ENCODE data around the gene AHRR. TPM values are rescaled to one million over a fixed set of nuclear protein-coding genes. Genes with fewer than 3 reads are reported as not detected.
A peak's percentile ranks its signal among the peaks of the same experiment; 100 is the strongest.
"Not testable (repeated sequence)": the region's sequence is repeated elsewhere in the genome, so short reads cannot be mapped to it uniquely, and the experiment has no call there.

AHRR gene
- total RNA-seq, 1 donor from 2014 or later, result 23.7 TPM

- Mint-ChIP-seq H3K36me3 (ENCODE audit: low read depth) (peaks cover 31% of the 10 kb centered on the region), H3K4me1 (ENCODE audit: low read depth) (peaks cover 71% of the 10 kb centered on the region), H3K27me3 (ENCODE audit: insufficient read depth) (no peaks in the 10 kb centered on the region), H3K27ac (peak overlapping the region; percentile 91), H3K4me3 (peak overlapping the region; percentile 51), H3K9me3 (peaks cover 15% of the 10 kb centered on the region)
- DNase-seq (ENCODE audit: low spot score), result peak; percentile 0
- intact Hi-C loops (cut with micrococcal nuclease), result no loop called here
Observed at GRCh38 chr5:377326-377981, 55.9 kb downstream of the AHRR start.

GRCh38 chr5:378301-378891, 56.9 kb downstream of the AHRR start:
- DNase-seq (ENCODE audit: low spot score), result peak; percentile 40
- Mint-ChIP-seq H3K4me1 (ENCODE audit: low read depth) (peaks cover 71% of the 10 kb centered on the region), H3K36me3 (ENCODE audit: low read depth) (peaks cover 35% of the 10 kb centered on the region), H3K4me3 (peak overlapping the region; percentile 72), H3K9me3 (peaks cover 16% of the 10 kb centered on the region), H3K27me3 (ENCODE audit: insufficient read depth) (no peaks in the 10 kb centered on the region), H3K27ac (peak overlapping the region; percentile 91)
- intact Hi-C loops (cut with micrococcal nuclease), result loop anchor here (1.0 to 2.0 kb wide), 3 partner anchors 9 to 80 kb away; no protein-coding TSS in a partner anchor

GRCh38 chr5:378976-379742, 57.6 kb downstream of the AHRR start:
- intact Hi-C loops (cut with micrococcal nuclease), result loop anchor here (1.0 to 2.0 kb wide), 8 partner anchors 10 to 108 kb away; partner anchors contain the start of gene PDCD6
- H3K4me3 Mint-ChIP-seq, result peak overlapping the region; percentile 72

GRCh38 chr5:380701-381309, 59.3 kb downstream of the AHRR start:
- Mint-ChIP-seq H3K4me3 (no peak overlapping the region), H3K4me1 (ENCODE audit: low read depth) (peaks cover 67% of the 10 kb centered on the region), H3K27ac (no peak overlapping the region), H3K27me3 (ENCODE audit: insufficient read depth) (no peaks in the 10 kb centered on the region), H3K9me3 (peaks cover 31% of the 10 kb centered on the region), H3K36me3 (ENCODE audit: low read depth) (peaks cover 47% of the 10 kb centered on the region)
- intact Hi-C loops (cut with micrococcal nuclease), result no loop called here
- DNase-seq (ENCODE audit: low spot score), result no peak

More at GRCh38 chr5:378976-379742, 57.6 kb downstream of the AHRR start:
- H3K27ac Mint-ChIP-seq, result peak overlapping the region; percentile 91
- peaks cover 19% of the 10 kb centered on the region for H3K9me3 Mint-ChIP-seq
- no peaks in the 10 kb centered on the region for H3K27me3 Mint-ChIP-seq (ENCODE audit: insufficient read depth)
- DNase-seq (ENCODE audit: low spot score), result peak; percentile 6
- peaks cover 39% of the 10 kb centered on the region for H3K36me3 Mint-ChIP-seq (ENCODE audit: low read depth)
- peaks cover 78% of the 10 kb centered on the region for H3K4me1 Mint-ChIP-seq (ENCODE audit: low read depth)

- peaks cover 57% of the 10 kb centered on the region for H3K36me3 Mint-ChIP-seq (ENCODE audit: low read depth)
- peaks cover 36% of the 10 kb centered on the region for H3K9me3 Mint-ChIP-seq
- H3K4me3 Mint-ChIP-seq, result no peak overlapping the region
- H3K27ac Mint-ChIP-seq, result no peak overlapping the region
- peaks cover 2% of the 10 kb centered on the region for H3K27me3 Mint-ChIP-seq (ENCODE audit: insufficient read depth)
- H3K4me1 Mint-ChIP-seq (ENCODE audit: low read depth), result peaks cover 49% of the 10 kb centered on the region
- DNase-seq (ENCODE audit: low spot score), result no peak
- intact Hi-C loops (cut with micrococcal nuclease), result no loop called here
Observed at GRCh38 chr5:383066-383465, 61.6 kb downstream of the AHRR start.

- no peak overlapping the region for H3K27ac Mint-ChIP-seq
- intact Hi-C loops (cut with micrococcal nuclease), result no loop called here
- H3K36me3 Mint-ChIP-seq (ENCODE audit: low read depth), result peaks cover 59% of the 10 kb centered on the region
- H3K9me3 Mint-ChIP-seq, result peaks cover 36% of the 10 kb centered on the region
- H3K4me3 Mint-ChIP-seq, result no peak overlapping the region
- no peak for DNase-seq (ENCODE audit: low spot score)
- peaks cover 2% of the 10 kb centered on the region for H3K27me3 Mint-ChIP-seq (ENCODE audit: insufficient read depth)
- peaks cover 43% of the 10 kb centered on the region for H3K4me1 Mint-ChIP-seq (ENCODE audit: low read depth)
Observed at GRCh38 chr5:383621-384020, 62.1 kb downstream of the AHRR start.

GRCh38 chr5:384576-384975, 63.1 kb downstream of the AHRR start:
- Mint-ChIP-seq H3K9me3 (peaks cover 36% of the 10 kb centered on the region), H3K4me1 (ENCODE audit: low read depth) (peaks cover 33% of the 10 kb centered on the region), H3K36me3 (ENCODE audit: low read depth) (peaks cover 52% of the 10 kb centered on the region)
- H3K27ac Mint-ChIP-seq; intact Hi-C loops (cut with micrococcal nuclease); H3K4me3 Mint-ChIP-seq; DNase-seq (ENCODE audit: low spot score); H3K27me3 Mint-ChIP-seq (ENCODE audit: insufficient read depth): not testable (repeated sequence)

GRCh38 chr5:385321-385720, 63.8 kb downstream of the AHRR start:
- intact Hi-C loops (cut with micrococcal nuclease), result no loop called here
- peaks cover 33% of the 10 kb centered on the region for H3K4me1 Mint-ChIP-seq (ENCODE audit: low read depth)
- peaks cover 2% of the 10 kb centered on the region for H3K27me3 Mint-ChIP-seq (ENCODE audit: insufficient read depth)
- peaks cover 36% of the 10 kb centered on the region for H3K9me3 Mint-ChIP-seq
- H3K36me3 Mint-ChIP-seq (ENCODE audit: low read depth), result peaks cover 51% of the 10 kb centered on the region
- no peak overlapping the region for H3K27ac Mint-ChIP-seq
- no peak for DNase-seq (ENCODE audit: low spot score)
- no peak overlapping the region for H3K4me3 Mint-ChIP-seq

- H3K36me3 Mint-ChIP-seq (ENCODE audit: low read depth), result peaks cover 44% of the 10 kb centered on the region
- H3K27me3 Mint-ChIP-seq (ENCODE audit: insufficient read depth), result peaks cover 2% of the 10 kb centered on the region
- H3K9me3 Mint-ChIP-seq, result peaks cover 28% of the 10 kb centered on the region
- H3K27ac Mint-ChIP-seq, result no peak overlapping the region
- H3K4me3 Mint-ChIP-seq, result no peak overlapping the region
- intact Hi-C loops (cut with micrococcal nuclease), result no loop called here
- peaks cover 34% of the 10 kb centered on the region for H3K4me1 Mint-ChIP-seq (ENCODE audit: low read depth)
- no peak for DNase-seq (ENCODE audit: low spot score)
Observed at GRCh38 chr5:386432-387341, 65.2 kb downstream of the AHRR start.

GRCh38 chr5:387491-388265, 66.2 kb downstream of the AHRR start:
- Mint-ChIP-seq H3K36me3 (ENCODE audit: low read depth) (peaks cover 39% of the 10 kb centered on the region), H3K9me3 (peaks cover 20% of the 10 kb centered on the region), H3K4me3 (no peak overlapping the region), H3K27me3 (ENCODE audit: insufficient read depth) (peaks cover 2% of the 10 kb centered on the region), H3K27ac (no peak overlapping the region), H3K4me1 (ENCODE audit: low read depth) (peaks cover 33% of the 10 kb centered on the region)
- DNase-seq (ENCODE audit: low spot score), result no peak
- intact Hi-C loops (cut with micrococcal nuclease), result no loop called here

GRCh38 chr5:388266-389196, 67.0 kb downstream of the AHRR start:
- Mint-ChIP-seq H3K36me3 (ENCODE audit: low read depth) (peaks cover 35% of the 10 kb centered on the region), H3K27me3 (ENCODE audit: insufficient read depth) (peaks cover 2% of the 10 kb centered on the region), H3K9me3 (peaks cover 20% of the 10 kb centered on the region), H3K27ac (no peak overlapping the region), H3K4me3 (no peak overlapping the region), H3K4me1 (ENCODE audit: low read depth) (peaks cover 38% of the 10 kb centered on the region)
- intact Hi-C loops (cut with micrococcal nuclease), result no loop called here
- DNase-seq (ENCODE audit: low spot score), result no peak

All from activated T-helper 1 cell treated with anti-CD3 and anti-CD28 coated beads, Interleukin-12 subunit alpha, Interleukin-12 subunit beta, Interleukin-2, Interleukin-4 antibody, amounts not matched to agents 30 ng/mL and 10 ng/mL and 1 ng/mL, durations not matched to agents 14 hours and 24 hours and 36 hours (primary cell).